A549 (cell line): ENCODE measurements around the gene SLC25A47. TPM values are rescaled to one million over a fixed set of nuclear protein-coding genes. Genes with fewer than 3 reads are reported as not detected.
A peak's percentile ranks its signal among the peaks of the same experiment; 100 is the strongest.

Experiments used
- ATAC-seq, 2 experiments: fragments of 200-7000 bp in 1 of 2; fragments of >200 bp in 1 of 2; cut with Nextera tagmentation in 1 of 2; cut with Tn5 transposase in 1 of 2; 3 replicates each; pipeline versions ENCODE4 v1.8.0 to v1.9.1; 2018 to 2020; ENCODE audit warnings: mild to moderate bottlenecking in 1 of 2, moderate library complexity in 1 of 2
- CTCF ChIA-PET: fragments of 300-600 bp; sonication (Branson Sonifier 250); formaldehyde crosslinking; extraction: SDS; loops from one replicate; lab custom pipeline; 2021; ENCODE audit warnings: antibody characterized with exemption, inconsistent platforms; lab: Yijun Ruan, JAX
- POLR2A ChIA-PET: fragments of 350-600 bp; formaldehyde crosslinking; extraction: SDS; loops from one replicate; lab custom pipeline; 2021; ENCODE audit warnings: antibody characterized with exemption, inconsistent platforms; lab: Yijun Ruan, JAX
- DNase-seq, 2 experiments: peaks; one replicate each; pipeline versions ENCODE4 v3.0.0 to v3.0.0-alpha.2; 2011 to 2016; ENCODE audit warnings: low read depth in 1 of 2, low spot score in 1 of 2
- FAIRE-seq: peaks from 2 replicates; lab custom pipeline; 2011; peaks lifted over from hg19 to GRCh38; lab: Jason Lieb, UNC
- H3K27ac ChIP-seq, 2 experiments: fragments of >200 bp; sonication (Bioruptor Twin); formaldehyde crosslinking; 3 replicates each; pipeline ENCODE4 v1.5.1; 2016 to 2017
- H3K4me1 ChIP-seq: fragments of >200 bp; sonication (Bioruptor Twin); formaldehyde crosslinking; 3 replicates; pipeline ENCODE4 v1.6.1; 2016
- H3K4me2 ChIP-seq: fragments of >200 bp; sonication (Bioruptor Twin); formaldehyde crosslinking; 3 replicates; pipeline ENCODE4 v1.6.1; 2016
- H3K4me3 ChIP-seq: fragments of >200 bp; sonication (Bioruptor Twin); formaldehyde crosslinking; 3 replicates; pipeline ENCODE4 v1.5.1; 2016
- H3K9me3 ChIP-seq: fragments of >200 bp; sonication (Bioruptor Twin); formaldehyde crosslinking; 3 replicates; pipeline ENCODE4 v1.6.1; 2016
- BCL3 ChIP-seq: fragments of >200 bp; sonication (Bioruptor Twin); formaldehyde crosslinking; IDR thresholded peaks from 3 replicates; pipeline ENCODE4 v1.6.1; 2016
- CEBPB ChIP-seq, 2 experiments: fragments of >200 bp in 1 of 2; sonication (Bioruptor Twin) in 1 of 2; formaldehyde crosslinking in 1 of 2; IDR thresholded peaks; 2 replicates each; pipeline ENCODE4 v1.6.1; 2012 to 2016
- CHD2 ChIP-seq: fragments of 150-350 bp; IDR thresholded peaks from 2 replicates; pipeline ENCODE4 v1.6.1; 2014; ENCODE audit warnings: low read length; ENCODE audit not compliant: partially characterized antibody
- E2F6 ChIP-seq: IDR thresholded peaks from 2 replicates; pipeline ENCODE4 v1.6.1; 2012; ENCODE audit warnings: low read depth, borderline replicate concordance
- EHF ChIP-seq: fragments of 250-450 bp; sonication (Bioruptor Pico); IDR thresholded peaks from 2 replicates; pipeline ENCODE4 v1.5.0; 2020; ENCODE audit warnings: mild to moderate bottlenecking
- ESRRA ChIP-seq: fragments of 150-350 bp; IDR thresholded peaks from 2 replicates; pipeline ENCODE4 v1.6.1; 2014; ENCODE audit warnings: mild to moderate bottlenecking, low read length, borderline replicate concordance
- FOSB ChIP-seq: fragments of 250-450 bp; sonication (Bioruptor Pico); IDR thresholded peaks from 2 replicates; pipeline ENCODE4 v1.5.0; 2020; ENCODE audit warnings: mild to moderate bottlenecking, moderate library complexity
- FOXS1 ChIP-seq: fragments of 250-450 bp; sonication (Bioruptor Pico); IDR thresholded peaks from 2 replicates; pipeline ENCODE4 v1.5.0; 2020; ENCODE audit warnings: mild to moderate bottlenecking, moderate library complexity
- HDAC2 ChIP-seq: fragments of 200-600 bp; sonication (generic); IDR thresholded peaks from 2 replicates; pipeline ENCODE4 v1.6.1; 2016
- JUN ChIP-seq, 2 experiments: fragments of >200 bp; sonication (Bioruptor Twin); formaldehyde crosslinking; IDR thresholded peaks; 2 replicates in 1 of 2; 3 replicates in 1 of 2; pipeline ENCODE4 v1.6.1; 2016 to 2017
- KDM1A ChIP-seq: fragments of 200-600 bp; sonication (generic); IDR thresholded peaks from 2 replicates; pipeline ENCODE4 v1.6.1; 2016; ENCODE audit warnings: low read depth, mild to moderate bottlenecking
- MAX ChIP-seq: IDR thresholded peaks from 2 replicates; pipeline ENCODE4 v1.6.1; 2012
- MAZ ChIP-seq: fragments of 150-350 bp; IDR thresholded peaks from 2 replicates; pipeline ENCODE4 v1.6.1; 2014; ENCODE audit warnings: antibody characterized with exemption, low read depth, low read length, borderline replicate concordance
- NPAS2 ChIP-seq: fragments of 250-450 bp; sonication (Bioruptor Pico); IDR thresholded peaks from 2 replicates; pipeline ENCODE4 v1.8.0; 2022; ENCODE audit warnings: mild to moderate bottlenecking, moderate library complexity, borderline replicate concordance
- NR3C1 ChIP-seq: fragments of >200 bp; sonication (Bioruptor Twin); formaldehyde crosslinking; IDR thresholded peaks from 3 replicates; pipeline ENCODE4 v1.6.1; 2017
- PBX3 ChIP-seq: IDR thresholded peaks from 2 replicates; pipeline ENCODE4 v1.6.1; 2012
- POLR2A ChIP-seq: IDR thresholded peaks from 2 replicates; pipeline ENCODE4 v1.6.1; 2012; ENCODE audit warnings: mild to moderate bottlenecking, low read length
- RAD21 ChIP-seq, 2 experiments: fragments of >200 bp in 1 of 2; sonication (Bioruptor Twin) in 1 of 2; formaldehyde crosslinking in 1 of 2; IDR thresholded peaks in 1 of 2; conservative IDR thresholded peaks in 1 of 2; 2 replicates in 1 of 2; 3 replicates in 1 of 2; pipeline ENCODE4 v1.6.1; 2012 to 2018; ENCODE audit warnings: inconsistent platforms in 1 of 2
- TP53 ChIP-seq: fragments of 250-450 bp; sonication (Bioruptor Pico); IDR thresholded peaks from 2 replicates; pipeline ENCODE4 v1.5.0; 2021; ENCODE audit warnings: mild to moderate bottlenecking, moderate library complexity
- ZC3H11A ChIP-seq: fragments of 450-650 bp; IDR thresholded peaks from 2 replicates; pipeline ENCODE4 v1.6.1; 2014; ENCODE audit warnings: antibody characterized with exemption, mild to moderate bottlenecking
- ZFP36 ChIP-seq: fragments of 450-650 bp; IDR thresholded peaks from 2 replicates; pipeline ENCODE4 v1.6.1; 2014; ENCODE audit warnings: borderline replicate concordance; ENCODE audit not compliant: partially characterized antibody
- ZNF302 ChIP-seq: fragments of 250-450 bp; sonication (Bioruptor Pico); IDR thresholded peaks from 2 replicates; pipeline ENCODE4 v1.9.0; 2021; ENCODE audit warnings: inconsistent platforms, mild to moderate bottlenecking, moderate library complexity
- ZSCAN20 ChIP-seq: fragments of 250-450 bp; sonication (Bioruptor Pico); IDR thresholded peaks from 2 replicates; pipeline ENCODE4 v1.8.0; 2022; ENCODE audit warnings: mild to moderate bottlenecking, moderate library complexity
- WGBS: methylation state at CpG from one replicate; pipeline ENCODE4 v1.1.6; 2017; ENCODE audit errors: missing lambda C conversion rate; 5-methylcytosine and 5-hydroxymethylcytosine counted together
- polyA plus RNA-seq, 4 experiments: library from polyadenylated mRNA; depleted of rRNA in 3 of 4; stranded (reverse); fragments of >200 nt; fragmentation: RNase III in 1 of 4; extraction: RNeasy Plus Mini Kit Qiagen cat#74134 plus additional on column Dnase treatment in 1 of 4; gene quantifications; 2 replicates in 3 of 4; 3 replicates in 1 of 4; pipeline ENCODE4 v1.2.3, GENCODE V29; 2011 to 2017

SLC25A47 gene
- polyA plus RNA-seq, 2 of the 4 experiments (the other 2 are of a cell fraction): not detected

GRCh38 chr14:100275214-100275613 is 47.9 kb upstream of the SLC25A47 start:
- 0 out of 3 replicates have a peak, but pooled peaks cover 6% of the 10 kb centered on the region for H3K4me1 ChIP-seq
- 94% methylated on average over 7 of the region's 7 CpGs for WGBS
- ChIA-PET POLR2A (no interaction called here), CTCF (interaction anchor here (0.7 to 9.6 kb wide), 3 partner anchors 9 to 102 kb away, joined by 3 to 83 read pairs (median 3); no protein-coding TSS in a partner anchor)
- H3K4me2 ChIP-seq: no peak overlapping the region
- no peaks in the 10 kb centered on the region for H3K9me3 ChIP-seq
- H3K4me3 ChIP-seq: no peak overlapping the region
- H3K27ac ChIP-seq: no peak overlapping the region
- ATAC-seq (no peak), FAIRE-seq (no peak), DNase-seq (no peak)
- no peak for TF ChIP-seq PBX3
- no peak for TF ChIP-seq ESRRA
- TF ChIP-seq RAD21 (conservative IDR thresholded peaks at IDR 0.05 in 1 of 2, IDR thresholded peaks at IDR 0.05 in 1 of 2): no peak
- TF ChIP-seq ZSCAN20 (CRISPR knock-in tag): no peak
- no peak for TF ChIP-seq FOSB (CRISPR knock-in tag)

- DNase-seq (no peak), FAIRE-seq (no peak), ATAC-seq (peak in 1 of 2 experiments; percentile 40; a peak in 2 of 6 replicates)
- TF ChIP-seq MAX (no peak), ZFP36 (no peak), POLR2A (no peak), KDM1A (no peak), E2F6 (no peak), JUN (IDR thresholded peaks at IDR 0.05) (no peak), ZC3H11A (no peak), BCL3 (no peak), CHD2 (no peak), EHF (CRISPR knock-in tag) (no peak), NR3C1 (no peak), TP53 (CRISPR knock-in tag) (no peak), FOXS1 (no peak)
- Histone ChIP-seq H3K27ac (0 out of 6 replicates have a peak overlapping the region, but pooled peaks of 1 of the 2 experiments have one; percentile 11), H3K4me3 (no peak overlapping the region), H3K4me1 (0 out of 3 replicates have a peak, but pooled peaks cover 6% of the 10 kb centered on the region), H3K4me2 (no peak overlapping the region), H3K9me3 (no peaks in the 10 kb centered on the region)
- ChIA-PET CTCF (interaction anchor here (0.7 to 1.5 kb wide), 6 partner anchors 10 to 92 kb away, joined by 3 to 6 read pairs (median 3); no protein-coding TSS in a partner anchor), POLR2A (interaction anchor here (0.6 kb wide), 1 partner anchor 33 kb away, joined by 3 read pairs; no protein-coding TSS in a partner anchor)
- WGBS: 70% methylated on average over 8 of the region's 8 CpGs
These were observed 44.4 kb upstream of the SLC25A47 start for GRCh38 chr14:100278702-100279101.

- H3K9me3 ChIP-seq: no peaks in the 10 kb centered on the region
- no peak for TF ChIP-seq CEBPB (IDR thresholded peaks at IDR 0.05)
- TF ChIP-seq MAZ: no peak
- TF ChIP-seq HDAC2: no peak
- TF ChIP-seq NPAS2 (CRISPR knock-in tag): no peak
- no peak for TF ChIP-seq ZSCAN20 (CRISPR knock-in tag)
- TF ChIP-seq ZNF302 (CRISPR knock-in tag): no peak
- TF ChIP-seq ESRRA: no peak
- H3K4me1 ChIP-seq: 0 out of 3 replicates have a peak, but pooled peaks cover 6% of the 10 kb centered on the region
- H3K27ac ChIP-seq: no peak overlapping the region
- FAIRE-seq (no peak), ATAC-seq (no peak), DNase-seq (no peak)
- H3K4me3 ChIP-seq: no peak overlapping the region
- CTCF ChIA-PET: interaction anchor here (0.7 to 1.3 kb wide), 4 partner anchors 22 to 92 kb away, joined by 3 to 5 read pairs (median 3); no protein-coding TSS in a partner anchor
- 79% methylated on average over 2 of the region's 2 CpGs for WGBS
- POLR2A ChIA-PET: interaction anchor here (0.6 kb wide), 1 partner anchor 32 kb away, joined by 3 read pairs; no protein-coding TSS in a partner anchor
- no peak overlapping the region for H3K4me2 ChIP-seq
These were observed 44.0 kb upstream of the SLC25A47 start for GRCh38 chr14:100279133-100279532.
